Hepatocyte (in vitro differentiated cells): ENCODE data around the gene REXO1. TPM values are rescaled to one million over a fixed set of nuclear protein-coding genes. Genes with fewer than 3 reads are reported as not detected.
"Not testable (repeated sequence)": the region's sequence is repeated elsewhere in the genome, so short reads cannot be mapped to it uniquely, and the experiment has no call there.

ENCODE experiments used
- DNase-seq: peaks from one replicate; pipeline ENCODE4 v3.0.0-alpha.2; 2016; ENCODE audit warnings: low spot score
- H2AFZ ChIP-seq: fragments of 200-600 bp; sonication (generic); 2 replicates; pipeline ENCODE4 v1.6.0; 2016; ENCODE audit warnings: antibody characterized with exemption, mild to moderate bottlenecking
- H3K27ac ChIP-seq: fragments of 200-600 bp; sonication (generic); 2 replicates; pipeline ENCODE4 v1.5.1; 2016; ENCODE audit warnings: mild to moderate bottlenecking
- H3K27me3 ChIP-seq: fragments of 200-600 bp; sonication (generic); 2 replicates; pipeline ENCODE4 v1.6.1; 2016
- H3K36me3 ChIP-seq: fragments of 200-600 bp; sonication (generic); replicated peaks from 2 replicates; pipeline ENCODE4 v1.5.1; 2016; ENCODE audit warnings: low read depth; ENCODE audit not compliant: insufficient read depth
- H3K4me1 ChIP-seq: fragments of 200-600 bp; sonication (generic); 2 replicates; pipeline ENCODE4 v1.5.1; 2016; ENCODE audit warnings: mild to moderate bottlenecking, moderate library complexity; ENCODE audit not compliant: insufficient read depth
- H3K4me2 ChIP-seq: fragments of 200-600 bp; sonication (generic); 2 replicates; pipeline ENCODE4 v1.6.0; 2016
- H3K4me3 ChIP-seq: fragments of 200-600 bp; sonication (generic); 2 replicates; pipeline ENCODE4 v1.5.1; 2016; ENCODE audit warnings: mild to moderate bottlenecking
- H3K79me2 ChIP-seq: fragments of 200-600 bp; sonication (generic); 2 replicates; pipeline ENCODE4 v1.6.0; 2017; ENCODE audit warnings: mild to moderate bottlenecking
- H3K9me2 ChIP-seq: fragments of 200-600 bp; sonication (generic); replicated peaks from 2 replicates; pipeline ENCODE4 v1.6.0; 2017; ENCODE audit warnings: mild to moderate bottlenecking; ENCODE audit not compliant: insufficient read depth
- H3K9me3 ChIP-seq: fragments of 200-600 bp; sonication (generic); 2 replicates; pipeline ENCODE4 v1.5.1; 2016; ENCODE audit warnings: low read depth, mild to moderate bottlenecking
- H4K20me1 ChIP-seq: fragments of 200-600 bp; sonication (generic); 2 replicates; pipeline ENCODE4 v1.6.0; 2016; ENCODE audit warnings: mild to moderate bottlenecking; ENCODE audit not compliant: insufficient read depth, poor library complexity, severe bottlenecking
- CTCF ChIP-seq: fragments of 200-600 bp; sonication (generic); IDR thresholded peaks from 2 replicates; pipeline ENCODE4 v1.5.1; 2016; ENCODE audit warnings: antibody characterized with exemption, mild to moderate bottlenecking; ENCODE audit not compliant: poor library complexity
- EZH2 ChIP-seq: fragments of 200-600 bp; sonication (generic); IDR thresholded peaks from 2 replicates; pipeline ENCODE4 v1.6.1; 2016; ENCODE audit warnings: antibody characterized with exemption, mild to moderate bottlenecking, borderline replicate concordance
- EZH2phosphoT487 ChIP-seq: fragments of 200-600 bp; sonication (generic); IDR thresholded peaks from one replicate; pipeline ENCODE4 v1.6.1; 2018; ENCODE audit warnings: antibody characterized with exemption, mild to moderate bottlenecking, low read depth, moderate library complexity; ENCODE audit not compliant: unreplicated experiment, severe bottlenecking
- WGBS: methylation state at CpG from one replicate; pipeline ENCODE4 v1.1.6; 2016; ENCODE audit warnings: low lambda C conversion rate; ENCODE audit errors: missing lambda C conversion rate; 5-methylcytosine and 5-hydroxymethylcytosine counted together
- polyA plus RNA-seq: library from polyadenylated mRNA; unstranded; fragments of >200 nt; fragmentation: Nextera tagmentation; extraction: Ambion mirVana; gene quantifications from 2 replicates; pipeline ENCODE4 v1.2.1, GENCODE V29; 2016
- total RNA-seq: library from RNA; depleted of rRNA; stranded (reverse); fragments of >200 nt; gene quantifications from 2 replicates; pipeline ENCODE4 v1.2.3, GENCODE V29; 2014

REXO1 gene
- total and polyA plus RNA-seq, 2 experiments from 2014 or later, result 13.4 to 22.8 TPM

- Histone ChIP-seq H3K9me2 (no peaks in the 10 kb centered on the region), H3K4me2 (no peak overlapping the region), H3K4me1 (peaks cover 2% of the 10 kb centered on the region), H3K27ac (no peak overlapping the region), H2AFZ (no peak overlapping the region), H3K79me2 (peaks cover 1% of the 10 kb centered on the region), H3K27me3 (no peaks in the 10 kb centered on the region), H4K20me1 (no peaks in the 10 kb centered on the region), H3K36me3 (no peaks in the 10 kb centered on the region), H3K4me3 (no peak overlapping the region), H3K9me3 (no peaks in the 10 kb centered on the region)
- no peak for DNase-seq
- no peak for TF ChIP-seq CTCF
- TF ChIP-seq EZH2phosphoT487, result no peak
- TF ChIP-seq EZH2, result no peak
- 100% methylated on average over 1 of the region's 1 CpG for WGBS
Observed at GRCh38 chr19:1889907-1890306, 41.6 kb upstream of the REXO1 start.

GRCh38 chr19:1888385-1888784 is 40.1 kb upstream of the REXO1 start:
- Histone ChIP-seq H3K4me3 (no peak overlapping the region), H4K20me1 (peaks cover 14% of the 10 kb centered on the region), H3K27ac (no peak overlapping the region), H2AFZ (no peak overlapping the region), H3K4me2 (no peak overlapping the region), H3K36me3 (no peaks in the 10 kb centered on the region), H3K9me2 (no peaks in the 10 kb centered on the region), H3K79me2 (peaks cover 17% of the 10 kb centered on the region), H3K9me3 (no peaks in the 10 kb centered on the region), H3K4me1 (peaks cover 13% of the 10 kb centered on the region), H3K27me3 (no peaks in the 10 kb centered on the region)
- DNase-seq, result no peak
- WGBS, result 80% methylated on average over 5 of the region's 5 CpGs
- TF ChIP-seq CTCF (no peak), EZH2 (no peak), EZH2phosphoT487 (no peak)

- not testable (repeated sequence) for H2AFZ ChIP-seq, H3K27me3 ChIP-seq, H3K9me3 ChIP-seq, H3K4me2 ChIP-seq, H3K9me2 ChIP-seq, H3K4me3 ChIP-seq, H3K27ac ChIP-seq, DNase-seq, H3K36me3 ChIP-seq
- Histone ChIP-seq H3K79me2 (peaks cover 35% of the 10 kb centered on the region), H3K4me1 (peaks cover 22% of the 10 kb centered on the region), H4K20me1 (peaks cover 32% of the 10 kb centered on the region)
- 95% methylated on average over 15 of the region's 15 CpGs for WGBS
Observed at GRCh38 chr19:1886360-1886759, 38.1 kb upstream of the REXO1 start.

GRCh38 chr19:1885398-1886119 is 37.3 kb upstream of the REXO1 start, which contains the start of gene ABHD17A:
Gene ABHD17A (minus strand): TSS chr19:1885496. CDS start chr19:1881566, 3,930 bp downstream.
- H3K27me3 ChIP-seq, H3K36me3 ChIP-seq, H3K9me3 ChIP-seq, H2AFZ ChIP-seq, H3K9me2 ChIP-seq: not testable (repeated sequence)
- peaks cover 37% of the 10 kb centered on the region for H3K79me2 ChIP-seq
- peaks cover 22% of the 10 kb centered on the region for H3K4me1 ChIP-seq
- H3K4me3 ChIP-seq, result peak within 1 kb of the TSS; percentile 97
- WGBS, result 37% methylated on average over 28 of the region's 46 CpGs
- H3K4me2 ChIP-seq, result peak within 1 kb of the TSS; percentile 99
- H4K20me1 ChIP-seq, result peaks cover 32% of the 10 kb centered on the region
- DNase-seq, result peak; percentile 98
- H3K27ac ChIP-seq, result peak within 1 kb of the TSS; percentile 80
